Measurements from ENCODE around the gene POU6F2. TPM values are rescaled to one million over a fixed set of nuclear protein-coding genes. Genes with fewer than 3 reads are reported as not detected.

Gene POU6F2
- total RNA-seq, 1 donor from 2014 or later = 1.1 TPM

DNA sequence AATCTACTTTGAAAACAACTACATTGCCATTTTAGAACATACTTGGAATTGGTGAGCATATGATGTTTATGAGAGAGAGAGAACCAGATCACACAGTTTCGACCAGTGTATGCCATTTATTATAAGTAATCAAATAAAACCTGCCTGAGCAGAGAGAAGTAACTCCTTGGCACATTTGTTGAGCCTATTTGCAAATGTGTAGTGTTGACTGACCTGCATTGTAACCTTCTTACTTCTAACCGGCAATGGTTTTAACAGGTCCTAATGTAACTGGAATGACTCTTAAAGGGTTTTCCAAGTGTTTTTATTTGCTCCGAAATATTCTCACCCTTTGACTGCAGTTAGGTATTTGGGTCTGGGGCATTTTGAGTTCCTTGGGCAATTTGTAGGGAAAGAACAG is 167.6 kb downstream of the POU6F2 start:
- Mint-ChIP-seq H3K27ac (ENCODE audit: unreplicated experiment) (no peak overlapping the region), H3K36me3 (ENCODE audit: low read depth, unreplicated experiment) (no peaks in the 10 kb centered on the region)
- TF ChIP-seq, protein P1, sequence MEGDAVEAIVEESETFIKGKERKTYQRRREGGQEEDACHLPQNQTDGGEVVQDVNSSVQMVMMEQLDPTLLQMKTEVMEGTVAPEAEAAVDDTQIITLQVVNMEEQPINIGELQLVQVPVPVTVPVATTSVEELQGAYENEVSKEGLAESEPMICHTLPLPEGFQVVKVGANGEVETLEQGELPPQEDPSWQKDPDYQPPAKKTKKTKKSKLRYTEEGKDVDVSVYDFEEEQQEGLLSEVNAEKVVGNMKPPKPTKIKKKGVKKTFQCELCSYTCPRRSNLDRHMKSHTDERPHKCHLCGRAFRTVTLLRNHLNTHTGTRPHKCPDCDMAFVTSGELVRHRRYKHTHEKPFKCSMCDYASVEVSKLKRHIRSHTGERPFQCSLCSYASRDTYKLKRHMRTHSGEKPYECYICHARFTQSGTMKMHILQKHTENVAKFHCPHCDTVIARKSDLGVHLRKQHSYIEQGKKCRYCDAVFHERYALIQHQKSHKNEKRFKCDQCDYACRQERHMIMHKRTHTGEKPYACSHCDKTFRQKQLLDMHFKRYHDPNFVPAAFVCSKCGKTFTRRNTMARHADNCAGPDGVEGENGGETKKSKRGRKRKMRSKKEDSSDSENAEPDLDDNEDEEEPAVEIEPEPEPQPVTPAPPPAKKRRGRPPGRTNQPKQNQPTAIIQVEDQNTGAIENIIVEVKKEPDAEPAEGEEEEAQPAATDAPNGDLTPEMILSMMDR (IDR thresholded peaks at IDR 0.05; ENCODE audit: unreplicated experiment) = no peak

DNA sequence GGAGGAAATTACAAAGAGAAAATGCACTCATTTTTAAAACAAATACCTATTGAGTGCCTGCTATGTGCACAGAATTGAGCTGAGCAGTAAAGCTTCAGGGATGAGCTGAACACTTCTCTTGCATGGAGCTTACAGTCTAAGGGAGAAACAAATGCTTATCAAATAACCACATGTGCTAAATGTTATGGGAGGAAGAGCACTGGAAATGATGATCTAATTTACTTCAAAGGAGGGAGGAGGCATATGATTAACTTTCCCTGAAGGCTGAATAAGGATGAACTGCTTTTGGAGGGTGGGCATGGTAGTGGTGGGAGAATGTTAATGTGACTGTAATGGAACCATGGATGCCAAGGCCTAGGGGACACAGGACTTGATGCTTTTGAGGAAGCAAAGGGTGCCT is 168.2 kb downstream of the POU6F2 start:
- no peak for DNase-seq (ENCODE audit: low spot score)
- Mint-ChIP-seq H3K27me3 (ENCODE audit: unreplicated experiment) (no peaks in the 10 kb centered on the region), H3K4me3 (ENCODE audit: unreplicated experiment) (no peak overlapping the region), H3K9me3 (ENCODE audit: unreplicated experiment) (no peaks in the 10 kb centered on the region), H3K27ac (ENCODE audit: unreplicated experiment) (no peak overlapping the region), H3K36me3 (ENCODE audit: low read depth, unreplicated experiment) (no peaks in the 10 kb centered on the region), H3K4me1 (ENCODE audit: unreplicated experiment) (no peaks in the 10 kb centered on the region)
- TF ChIP-seq, protein P1 (IDR thresholded peaks at IDR 0.05; ENCODE audit: unreplicated experiment) = no peak

More for the DNA sequence above, 167.6 kb downstream of the POU6F2 start:
- Mint-ChIP-seq H3K4me3 (ENCODE audit: unreplicated experiment) (no peak overlapping the region), H3K27me3 (ENCODE audit: unreplicated experiment) (no peaks in the 10 kb centered on the region), H3K4me1 (ENCODE audit: unreplicated experiment) (no peaks in the 10 kb centered on the region), H3K9me3 (ENCODE audit: unreplicated experiment) (no peaks in the 10 kb centered on the region)
- no peak for DNase-seq (ENCODE audit: low spot score)

DNA sequence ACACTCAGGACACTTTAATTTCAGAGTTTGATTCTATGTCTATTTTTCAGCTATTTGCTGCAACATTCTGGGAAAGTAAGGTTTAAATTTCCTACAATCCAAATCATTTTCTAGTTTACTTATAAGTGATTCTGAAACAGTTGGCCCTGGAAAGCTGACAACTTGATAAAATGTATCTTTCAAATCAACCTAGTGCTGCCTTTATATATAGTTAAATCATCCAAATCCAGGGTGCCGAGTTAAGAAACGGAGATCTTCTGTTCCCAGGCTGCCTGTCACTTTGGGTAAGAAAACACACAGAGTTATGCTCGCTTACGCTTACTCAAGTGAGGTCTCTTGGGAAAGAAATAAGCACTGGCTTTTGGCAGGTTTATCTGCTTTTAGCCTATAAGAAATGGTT is 175.0 kb downstream of the POU6F2 start:
- H3K36me3 Mint-ChIP-seq (ENCODE audit: low read depth, unreplicated experiment) = no peaks in the 10 kb centered on the region
- DNase-seq (ENCODE audit: low spot score) = no peak
- H3K9me3 Mint-ChIP-seq (ENCODE audit: unreplicated experiment) = no peaks in the 10 kb centered on the region
- no peak overlapping the region for H3K4me3 Mint-ChIP-seq (ENCODE audit: unreplicated experiment)
- no peaks in the 10 kb centered on the region for H3K27me3 Mint-ChIP-seq (ENCODE audit: unreplicated experiment)
- no peak overlapping the region for H3K27ac Mint-ChIP-seq (ENCODE audit: unreplicated experiment)
- TF ChIP-seq, protein P1 (IDR thresholded peaks at IDR 0.05; ENCODE audit: unreplicated experiment) = no peak
- H3K4me1 Mint-ChIP-seq (ENCODE audit: unreplicated experiment) = no peaks in the 10 kb centered on the region

DNA sequence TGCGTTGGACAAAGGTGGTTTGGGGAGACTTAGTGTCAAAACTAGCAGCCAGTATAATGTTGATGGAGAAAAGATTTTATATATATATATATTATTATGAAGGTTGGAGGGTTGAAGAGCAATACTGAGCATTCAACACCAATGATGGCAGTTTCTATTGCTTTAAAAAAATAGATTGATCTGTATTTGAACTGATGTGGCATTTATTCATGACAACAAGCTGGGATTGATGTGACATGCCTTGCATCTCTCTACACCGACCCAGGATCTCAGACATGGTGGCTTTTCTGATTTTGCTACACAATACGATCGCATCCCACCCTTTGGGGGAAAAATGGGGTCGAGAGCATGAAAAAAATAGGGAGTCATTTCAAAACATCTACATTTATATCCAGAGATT is 175.4 kb downstream of the POU6F2 start:
- Mint-ChIP-seq H3K4me1 (ENCODE audit: unreplicated experiment) (no peaks in the 10 kb centered on the region), H3K4me3 (ENCODE audit: unreplicated experiment) (no peak overlapping the region), H3K27me3 (ENCODE audit: unreplicated experiment) (no peaks in the 10 kb centered on the region), H3K27ac (ENCODE audit: unreplicated experiment) (no peak overlapping the region), H3K36me3 (ENCODE audit: low read depth, unreplicated experiment) (no peaks in the 10 kb centered on the region), H3K9me3 (ENCODE audit: unreplicated experiment) (no peaks in the 10 kb centered on the region)
- no peak for DNase-seq (ENCODE audit: low spot score)
- TF ChIP-seq, protein P1 (IDR thresholded peaks at IDR 0.05; ENCODE audit: unreplicated experiment) = no peak

DNA sequence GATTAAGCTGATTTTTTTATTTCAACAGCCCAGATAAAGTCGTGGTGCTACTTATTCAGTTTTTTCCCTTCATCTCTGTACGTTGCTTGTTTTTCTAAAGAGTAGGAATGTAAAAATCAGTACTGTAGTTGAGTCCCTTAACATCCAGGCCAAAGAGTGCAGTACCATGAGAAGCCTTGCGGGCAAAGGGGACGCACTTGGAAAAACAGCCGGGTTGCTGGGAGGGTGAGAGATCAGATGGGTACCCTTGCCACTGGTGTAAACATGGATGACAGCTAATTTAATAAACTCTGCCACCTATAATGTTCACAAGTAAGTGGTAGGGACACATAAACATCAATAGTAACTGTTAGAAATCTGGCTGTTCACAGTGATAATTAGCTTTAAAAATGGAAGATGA is 175.9 kb downstream of the POU6F2 start:
- Mint-ChIP-seq H3K27ac (ENCODE audit: unreplicated experiment) (no peak overlapping the region), H3K27me3 (ENCODE audit: unreplicated experiment) (no peaks in the 10 kb centered on the region), H3K4me1 (ENCODE audit: unreplicated experiment) (no peaks in the 10 kb centered on the region), H3K36me3 (ENCODE audit: low read depth, unreplicated experiment) (no peaks in the 10 kb centered on the region), H3K4me3 (ENCODE audit: unreplicated experiment) (no peak overlapping the region), H3K9me3 (ENCODE audit: unreplicated experiment) (no peaks in the 10 kb centered on the region)
- DNase-seq (ENCODE audit: low spot score) = peak; percentile 10
- TF ChIP-seq, protein P1 (IDR thresholded peaks at IDR 0.05; ENCODE audit: unreplicated experiment) = peak; percentile 26
